GM06990 (cell line): ENCODE data around the gene OR1D5.
A peak's percentile ranks its signal among the peaks of the same experiment; 100 is the strongest.
"Not testable (repeated sequence)": the region's sequence is repeated elsewhere in the genome, so short reads cannot be mapped to it uniquely, and the experiment has no call there.

ENCODE experiments used
- DNase-seq: peaks from one replicate; pipeline ENCODE4 v3.0.0-alpha.2; 2011; ENCODE audit not compliant: insufficient read length; ENCODE audit errors: extremely low read depth
- H3K27me3 ChIP-seq: replicated peaks from 2 replicates; pipeline ENCODE4 v1.6.0; 2011; ENCODE audit warnings: low read length; ENCODE audit not compliant: control insufficient read depth, insufficient read depth
- H3K36me3 ChIP-seq: 2 replicates; pipeline ENCODE4 v1.5.1; 2011; ENCODE audit warnings: low read length; ENCODE audit not compliant: control insufficient read depth, insufficient read depth
- H3K4me3 ChIP-seq: replicated peaks from 2 replicates; pipeline ENCODE4 v1.5.1; 2011; ENCODE audit warnings: low read depth, mild to moderate bottlenecking, control low read depth, low read length
- TF ChIP-seq, protein P1 (sequence below): IDR thresholded peaks from 2 replicates; pipeline ENCODE4 v1.5.1; 2011; ENCODE audit warnings: low read length, control low read depth, mild to moderate bottlenecking, inconsistent platforms; ENCODE audit not compliant: insufficient read depth, poor library complexity, severe bottlenecking

The OR1D5 gene, protein sequence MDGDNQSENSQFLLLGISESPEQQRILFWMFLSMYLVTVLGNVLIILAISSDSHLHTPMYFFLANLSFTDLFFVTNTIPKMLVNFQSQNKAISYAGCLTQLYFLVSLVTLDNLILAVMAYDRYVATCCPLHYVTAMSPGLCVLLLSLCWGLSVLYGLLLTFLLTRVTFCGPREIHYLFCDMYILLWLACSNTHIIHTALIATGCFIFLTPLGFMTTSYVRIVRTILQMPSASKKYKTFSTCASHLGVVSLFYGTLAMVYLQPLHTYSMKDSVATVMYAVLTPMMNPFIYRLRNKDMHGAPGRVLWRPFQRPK

GRCh38 chr17:3063507-3063906 is at the start of gene OR1D5:
Gene OR1D5, minus strand, starts transcription at chr17:3063607. Its CDS starts 0 bp downstream, at chr17:3063607.
- H3K4me3 ChIP-seq, H3K27me3 ChIP-seq, H3K36me3 ChIP-seq, DNase-seq: not testable (repeated sequence)

DNA sequence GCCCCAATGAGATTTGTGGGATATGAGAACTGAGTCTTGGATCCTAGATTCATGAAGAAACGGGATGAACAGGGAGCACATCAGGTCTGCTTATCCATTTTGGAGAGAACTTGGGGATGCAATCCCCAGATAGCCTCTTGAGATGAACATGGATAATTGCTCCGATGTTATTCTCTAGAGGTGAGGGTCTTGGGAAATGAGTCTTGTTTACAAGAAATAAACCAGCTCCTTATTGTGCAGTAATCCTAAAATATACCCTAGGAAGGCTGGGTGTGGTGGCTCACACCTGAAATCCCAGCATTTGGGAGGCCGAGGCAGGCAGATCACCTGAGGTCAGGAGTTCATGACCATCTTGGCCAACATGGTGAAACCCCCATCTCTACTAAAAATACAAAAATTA is 40.9 kb upstream of the OR1D5 start, which contains the start of gene OR1D2:
OR1D2 (minus strand) TSS at position 101 of the 400 bp plus-strand sequence. CDS start 11,426 bp downstream, outside the sequence.
- Histone ChIP-seq H3K4me3 (no peak within 1 kb of the TSS), H3K27me3 (no peaks in the 10 kb centered on the region), H3K36me3 (no peaks in the 10 kb centered on the region)
- TF ChIP-seq, protein P1, sequence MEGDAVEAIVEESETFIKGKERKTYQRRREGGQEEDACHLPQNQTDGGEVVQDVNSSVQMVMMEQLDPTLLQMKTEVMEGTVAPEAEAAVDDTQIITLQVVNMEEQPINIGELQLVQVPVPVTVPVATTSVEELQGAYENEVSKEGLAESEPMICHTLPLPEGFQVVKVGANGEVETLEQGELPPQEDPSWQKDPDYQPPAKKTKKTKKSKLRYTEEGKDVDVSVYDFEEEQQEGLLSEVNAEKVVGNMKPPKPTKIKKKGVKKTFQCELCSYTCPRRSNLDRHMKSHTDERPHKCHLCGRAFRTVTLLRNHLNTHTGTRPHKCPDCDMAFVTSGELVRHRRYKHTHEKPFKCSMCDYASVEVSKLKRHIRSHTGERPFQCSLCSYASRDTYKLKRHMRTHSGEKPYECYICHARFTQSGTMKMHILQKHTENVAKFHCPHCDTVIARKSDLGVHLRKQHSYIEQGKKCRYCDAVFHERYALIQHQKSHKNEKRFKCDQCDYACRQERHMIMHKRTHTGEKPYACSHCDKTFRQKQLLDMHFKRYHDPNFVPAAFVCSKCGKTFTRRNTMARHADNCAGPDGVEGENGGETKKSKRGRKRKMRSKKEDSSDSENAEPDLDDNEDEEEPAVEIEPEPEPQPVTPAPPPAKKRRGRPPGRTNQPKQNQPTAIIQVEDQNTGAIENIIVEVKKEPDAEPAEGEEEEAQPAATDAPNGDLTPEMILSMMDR: no peak
- DNase-seq: no peak

- not testable (repeated sequence) for H3K4me3 ChIP-seq, H3K36me3 ChIP-seq, DNase-seq, H3K27me3 ChIP-seq
Measured at GRCh38 chr17:3073850-3074249, 10.4 kb upstream of the OR1D5 start.

DNA sequence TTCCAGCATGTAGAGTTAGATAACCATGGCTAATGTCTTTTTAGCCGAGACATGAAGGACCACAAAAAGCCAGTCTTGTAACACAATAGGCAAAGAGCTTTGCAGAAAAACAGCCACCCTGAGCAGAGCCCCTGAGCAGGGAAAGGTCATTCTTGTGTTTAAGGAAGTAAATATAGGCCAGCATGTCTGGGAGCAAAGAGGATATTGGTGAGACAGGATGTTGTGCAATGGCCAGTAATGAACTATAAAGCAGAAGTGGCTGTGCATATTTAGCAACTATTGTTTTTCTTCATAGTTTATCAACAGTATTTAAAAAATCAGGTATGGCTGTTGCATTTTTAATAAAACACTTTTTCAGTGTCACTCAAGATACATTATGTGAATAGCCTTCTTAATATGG is 1.8 kb upstream of the OR1D5 start:
- H3K36me3 ChIP-seq, DNase-seq, H3K4me3 ChIP-seq, H3K27me3 ChIP-seq: not testable (repeated sequence)

- DNase-seq, H3K27me3 ChIP-seq, H3K4me3 ChIP-seq, H3K36me3 ChIP-seq: not testable (repeated sequence)
Measured at GRCh38 chr17:3062824-3063377, 506 bp downstream of the OR1D5 start.

DNA sequence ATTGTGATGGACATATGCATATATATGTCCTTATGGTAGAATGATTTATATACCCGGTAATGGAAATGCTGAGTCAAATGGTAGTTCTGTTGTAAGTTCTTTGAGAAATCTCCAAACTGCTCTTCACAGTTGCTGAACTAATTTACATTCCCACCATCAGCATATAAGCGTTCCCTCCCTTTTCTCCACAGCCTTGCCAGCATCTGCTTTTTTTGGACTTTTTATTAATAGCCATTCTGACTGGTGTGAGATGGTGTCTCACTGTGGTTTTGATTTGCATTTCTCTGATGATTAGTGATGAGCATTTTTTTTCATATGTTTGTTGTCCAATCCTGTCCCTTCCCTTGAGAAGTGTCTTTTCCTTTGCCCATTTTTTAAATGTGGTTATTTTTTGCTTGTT is 8.5 kb downstream of the OR1D5 start:
- DNase-seq, H3K27me3 ChIP-seq: not testable (repeated sequence)

GRCh38 chr17:3049705-3050295 is 13.6 kb downstream of the OR1D5 start:
- TF ChIP-seq, protein P1: no peak
- H3K36me3 ChIP-seq: no peaks in the 10 kb centered on the region
- DNase-seq: no peak
- no peak overlapping the region for H3K4me3 ChIP-seq
- no peaks in the 10 kb centered on the region for H3K27me3 ChIP-seq

More for the DNA sequence above, 8.5 kb downstream of the OR1D5 start:
- H3K36me3 ChIP-seq, H3K4me3 ChIP-seq: not testable (repeated sequence)

DNA sequence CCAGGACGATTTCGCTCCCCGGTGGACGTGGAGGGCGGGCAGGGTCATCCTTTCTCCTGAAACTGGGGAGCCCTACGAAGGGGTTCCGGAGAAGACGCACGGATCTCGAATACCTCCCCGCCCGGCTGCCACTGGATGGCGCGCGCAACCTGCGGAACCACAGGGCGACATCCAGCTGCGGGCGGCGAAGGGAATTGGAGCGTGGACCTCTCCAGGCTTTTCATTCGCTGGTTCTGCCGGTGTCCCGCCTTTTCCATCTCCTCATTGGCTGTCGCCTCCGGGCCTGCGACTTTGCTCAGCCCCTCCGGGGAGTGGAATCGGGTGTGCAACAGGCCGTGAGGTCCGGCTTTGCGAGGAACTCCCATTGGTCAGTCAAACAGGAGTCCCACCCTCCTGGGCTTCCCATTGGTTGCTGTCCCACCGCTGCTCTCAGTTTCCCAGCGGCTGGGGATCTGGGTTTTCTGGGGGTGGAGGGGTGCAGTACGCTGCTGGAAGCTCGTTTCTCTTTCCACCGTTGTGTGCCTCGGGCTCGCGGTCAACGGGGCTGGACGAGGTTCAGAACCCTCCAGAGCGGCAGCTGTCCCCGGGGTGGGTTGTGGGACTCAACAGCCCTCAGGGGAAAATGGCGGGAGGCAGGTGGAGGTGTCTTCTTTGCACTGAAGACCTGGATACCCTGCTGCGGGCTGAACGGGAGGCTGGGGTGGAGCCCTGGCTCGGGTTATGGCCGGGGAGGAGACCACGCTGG is 14.5 kb downstream of the OR1D5 start:
- no peaks in the 10 kb centered on the region for H3K36me3 ChIP-seq
- no peaks in the 10 kb centered on the region for H3K27me3 ChIP-seq
- TF ChIP-seq, protein P1: peak; percentile 85
- peak overlapping the region; percentile 77 for H3K4me3 ChIP-seq
- peak; percentile 90 for DNase-seq
